ENCODE results near the gene PSMC1.

GRCh38 chr14:90273532-90273931 is 17.2 kb downstream of the PSMC1 start:
- TF ChIP-seq CTCF (IDR thresholded peaks at IDR 0.05; ENCODE audit: low read length) (no peak), EZH2 (IDR thresholded peaks at IDR 0.05; ENCODE audit: borderline replicate concordance, low read length) (no peak)

All from OCI-LY1 (cell line).